ENCODE data around the gene KCNQ1. TPM values are rescaled to one million over a fixed set of nuclear protein-coding genes. Genes with fewer than 3 reads are reported as not detected.

The KCNQ1 gene
- total and polyA plus RNA-seq, 7 experiments from 2014 or later: 14.7 to 46.4 (median 36.9) TPM

DNA sequence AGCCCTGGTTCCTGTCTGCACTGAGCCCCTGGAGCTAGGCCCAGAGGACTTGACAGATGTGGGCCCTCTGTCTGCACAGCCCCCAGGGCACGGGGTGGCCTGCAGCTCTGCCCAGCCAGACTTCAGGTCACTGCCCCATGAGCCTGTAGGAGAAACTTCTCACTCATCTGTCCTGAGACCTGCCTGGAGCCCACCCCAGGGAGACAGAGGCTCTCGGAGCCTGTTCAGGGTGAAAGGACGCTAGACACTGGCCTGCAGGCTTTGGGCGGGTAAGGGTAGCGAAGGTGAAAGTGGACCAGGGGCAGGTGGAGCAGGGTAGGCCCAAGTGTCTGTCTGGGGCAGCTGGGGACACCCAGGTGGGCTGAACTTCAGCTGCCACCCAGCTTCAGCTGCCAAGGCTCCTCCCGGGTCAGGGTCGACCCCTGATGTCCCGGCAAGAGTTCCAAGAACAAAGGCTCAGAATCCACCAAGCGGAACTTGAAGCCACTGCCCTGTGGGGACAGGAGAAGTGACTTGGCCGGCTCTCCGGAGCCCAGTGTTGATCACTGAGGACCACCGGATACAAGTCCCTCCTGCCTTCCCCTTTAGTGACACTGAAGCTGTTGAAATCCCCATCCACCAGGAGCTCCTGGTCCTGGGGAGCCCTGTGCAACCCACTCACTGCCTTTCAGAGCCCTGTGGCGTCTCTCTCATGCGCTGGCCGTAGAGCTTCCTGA is 90.3 kb downstream of the KCNQ1 start:
- DNase-seq (no peak), ATAC-seq (no peak)
- Histone ChIP-seq H3K27ac (ENCODE audit: low read depth, low read length) (no peak overlapping the region), H3K27me3 (ENCODE audit: control insufficient read depth in 2 of 2, insufficient read depth in 2 of 2, low read length in 2 of 2) (no peaks in the 10 kb centered on the region), H3K9me3 (ENCODE audit: control insufficient read depth in 2 of 3, low read length in 3 of 3) (no peaks in the 10 kb centered on the region), H3K36me3 (ENCODE audit: control insufficient read depth in 2 of 3, insufficient read depth in 3 of 3, low read length in 3 of 3) (peaks cover 0 to 11% (median 0%) of the 10 kb centered on the region in 3 experiments), H3K4me1 (ENCODE audit: control insufficient read depth in 2 of 2, insufficient read depth in 2 of 2, low read length in 2 of 2) (peaks cover 4 to 15% of the 10 kb centered on the region in 2 donors), H3K4me3 (ENCODE audit: low read length) (no peak overlapping the region)
- no peaks in the 10 kb centered on the region for H3K9me3 Mint-ChIP-seq
- no peaks in the 10 kb centered on the region for H3K36me3 Mint-ChIP-seq
- ChIA-PET POLR2A (interaction anchor here (0.5 to 0.6 kb wide), 2 partner anchors 488 to 522 kb away, joined by 3 read pairs; partner anchors contain the start of gene CARS1), CTCF (interaction anchor here (0.6 to 6.8 kb wide), 7 partner anchors 97 to 561 kb away, joined by 3 to 197 read pairs (median 5); partner anchors contain the start of gene CDKN1C)
- H3K27me3 Mint-ChIP-seq: peaks cover 0 to 2% (median 0%) of the 10 kb centered on the region in 5 donors
- peaks cover 9 to 31% (median 21%) of the 10 kb centered on the region in 7 donors for H3K4me1 Mint-ChIP-seq
- no peak overlapping the region for H3K27ac Mint-ChIP-seq
- intact Hi-C loops (cut with micrococcal nuclease): loop anchor here in 1 of 2 donors (5.0 kb wide), 4 partner anchors 233 to 872 kb away; partner anchors contain the start of genes C11orf21 and TSPAN32
- H3K4me3 Mint-ChIP-seq: no peak overlapping the region

DNA sequence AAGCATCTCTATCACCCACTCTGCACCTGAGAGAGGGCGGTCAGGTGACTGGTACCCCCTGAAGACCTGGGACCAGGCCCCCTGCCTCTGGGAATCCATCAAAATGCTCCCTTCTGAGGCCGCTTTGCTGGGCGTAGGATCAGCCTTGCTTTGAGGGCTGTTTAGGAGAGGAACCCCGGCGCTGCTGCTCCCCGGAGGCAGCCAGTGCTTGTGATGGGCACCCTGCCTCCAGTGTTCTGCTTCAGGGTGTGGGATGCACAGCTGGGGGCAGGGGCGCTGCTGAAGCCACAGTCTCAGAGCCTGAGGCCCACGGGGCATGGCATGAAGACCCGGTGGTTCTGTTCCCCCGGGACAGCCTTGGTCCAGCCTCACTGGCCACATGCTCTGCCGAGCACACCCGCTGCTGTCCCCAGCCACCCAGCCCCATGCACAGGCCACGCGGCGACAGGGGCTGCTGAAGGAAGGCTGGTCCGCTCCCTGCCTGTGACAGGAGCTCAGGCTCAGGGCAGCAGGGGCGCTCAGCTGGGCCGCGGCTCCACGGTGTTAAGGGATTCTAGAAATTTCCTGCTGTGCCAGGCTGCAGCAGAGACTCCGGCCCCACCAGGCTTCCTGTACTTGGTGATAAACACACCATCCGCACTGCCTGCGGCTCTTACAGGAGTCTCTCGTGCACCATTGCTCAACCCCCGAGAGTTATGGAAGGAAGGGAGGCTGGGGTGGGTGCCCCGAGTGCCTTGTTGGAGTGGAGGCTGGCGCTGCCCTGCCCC is 91.0 kb downstream of the KCNQ1 start:
- no peak overlapping the region for H3K27ac ChIP-seq (ENCODE audit: low read depth, low read length)
- intact Hi-C loops (cut with micrococcal nuclease): no loop called here
- DNase-seq (no peak), ATAC-seq (no peak)
- ChIA-PET POLR2A (interaction anchor here (0.6 kb wide), 1 partner anchor 488 kb away, joined by 3 read pairs; no protein-coding TSS in a partner anchor), CTCF (interaction anchor here (0.6 to 6.8 kb wide), 4 partner anchors 98 to 353 kb away, joined by 3 to 197 read pairs (median 41); partner anchors contain the start of gene CDKN1C)
- H3K27ac Mint-ChIP-seq: no peak overlapping the region
- peaks cover 0 to 2% (median 0%) of the 10 kb centered on the region in 5 donors for H3K27me3 Mint-ChIP-seq
- peaks cover 0 to 11% (median 0%) of the 10 kb centered on the region in 3 experiments for H3K36me3 ChIP-seq (ENCODE audit: control insufficient read depth in 2 of 3, insufficient read depth in 3 of 3, low read length in 3 of 3)
- H3K4me1 Mint-ChIP-seq: peaks cover 9 to 36% (median 23%) of the 10 kb centered on the region in 7 donors
- H3K36me3 Mint-ChIP-seq: peaks cover 0 to 5% (median 0%) of the 10 kb centered on the region in 5 donors
- no peaks in the 10 kb centered on the region for H3K9me3 ChIP-seq (ENCODE audit: control insufficient read depth in 2 of 3, low read length in 3 of 3)
- no peak overlapping the region for H3K4me3 ChIP-seq (ENCODE audit: low read length)
- H3K27me3 ChIP-seq (ENCODE audit: control insufficient read depth in 2 of 2, insufficient read depth in 2 of 2, low read length in 2 of 2): no peaks in the 10 kb centered on the region
- H3K9me3 Mint-ChIP-seq: no peaks in the 10 kb centered on the region
- no peak overlapping the region for H3K4me3 Mint-ChIP-seq
- H3K4me1 ChIP-seq (ENCODE audit: control insufficient read depth in 2 of 2, insufficient read depth in 2 of 2, low read length in 2 of 2): peaks cover 4 to 15% of the 10 kb centered on the region in 2 donors

DNA sequence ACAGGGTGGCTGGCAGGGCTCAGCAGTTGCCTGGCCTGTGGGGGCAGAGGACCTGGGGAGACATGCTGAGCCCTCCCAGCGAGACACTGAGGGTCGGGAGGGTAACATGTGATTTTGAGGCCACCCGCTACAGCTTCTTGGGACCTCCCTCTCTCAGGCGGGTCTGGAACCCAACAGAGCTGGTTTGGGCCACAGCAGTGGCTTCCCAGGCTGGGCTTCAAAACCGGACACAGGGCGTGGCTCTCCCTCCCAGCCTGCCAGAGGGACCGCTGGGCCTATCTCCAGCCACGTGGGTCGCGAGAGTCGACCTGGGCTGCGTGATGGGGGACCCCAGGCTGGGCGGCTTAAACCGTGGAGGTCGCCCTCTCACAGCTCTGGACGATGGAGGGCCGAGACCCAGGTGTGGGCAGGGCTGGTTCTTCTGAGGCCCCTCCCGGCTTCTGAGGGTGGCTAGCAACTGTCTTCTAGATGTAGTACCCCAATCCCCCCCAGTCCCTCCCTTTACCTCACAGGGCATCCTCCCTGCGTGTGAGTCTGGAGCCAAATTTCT is 91.7 kb downstream of the KCNQ1 start:
- H3K4me3 ChIP-seq (ENCODE audit: low read length): no peak overlapping the region
- H3K9me3 ChIP-seq (ENCODE audit: control insufficient read depth in 2 of 3, low read length in 3 of 3): no peaks in the 10 kb centered on the region
- H3K9me3 Mint-ChIP-seq: no peaks in the 10 kb centered on the region
- DNase-seq (no peak), ATAC-seq (no peak)
- intact Hi-C loops (cut with micrococcal nuclease): no loop called here
- peaks cover 0 to 9% (median 0%) of the 10 kb centered on the region in 3 experiments for H3K36me3 ChIP-seq (ENCODE audit: control insufficient read depth in 2 of 3, insufficient read depth in 3 of 3, low read length in 3 of 3)
- peaks cover 4 to 15% of the 10 kb centered on the region in 2 donors for H3K4me1 ChIP-seq (ENCODE audit: control insufficient read depth in 2 of 2, insufficient read depth in 2 of 2, low read length in 2 of 2)
- no peak overlapping the region for H3K27ac Mint-ChIP-seq
- peaks cover 8 to 35% (median 24%) of the 10 kb centered on the region in 7 donors for H3K4me1 Mint-ChIP-seq
- CTCF ChIA-PET: interaction anchor here (1.3 kb wide), 1 partner anchor 351 kb away, joined by 5 read pairs; no protein-coding TSS in a partner anchor
- H3K27me3 Mint-ChIP-seq: peaks cover 0 to 2% (median 0%) of the 10 kb centered on the region in 5 donors
- POLR2A ChIA-PET: no interaction called here
- H3K27ac ChIP-seq (ENCODE audit: low read depth, low read length): no peak overlapping the region
- H3K4me3 Mint-ChIP-seq: no peak overlapping the region
- H3K36me3 Mint-ChIP-seq: peaks cover 0 to 6% (median 0%) of the 10 kb centered on the region in 5 donors
- no peaks in the 10 kb centered on the region for H3K27me3 ChIP-seq (ENCODE audit: control insufficient read depth in 2 of 2, insufficient read depth in 2 of 2, low read length in 2 of 2)

DNA sequence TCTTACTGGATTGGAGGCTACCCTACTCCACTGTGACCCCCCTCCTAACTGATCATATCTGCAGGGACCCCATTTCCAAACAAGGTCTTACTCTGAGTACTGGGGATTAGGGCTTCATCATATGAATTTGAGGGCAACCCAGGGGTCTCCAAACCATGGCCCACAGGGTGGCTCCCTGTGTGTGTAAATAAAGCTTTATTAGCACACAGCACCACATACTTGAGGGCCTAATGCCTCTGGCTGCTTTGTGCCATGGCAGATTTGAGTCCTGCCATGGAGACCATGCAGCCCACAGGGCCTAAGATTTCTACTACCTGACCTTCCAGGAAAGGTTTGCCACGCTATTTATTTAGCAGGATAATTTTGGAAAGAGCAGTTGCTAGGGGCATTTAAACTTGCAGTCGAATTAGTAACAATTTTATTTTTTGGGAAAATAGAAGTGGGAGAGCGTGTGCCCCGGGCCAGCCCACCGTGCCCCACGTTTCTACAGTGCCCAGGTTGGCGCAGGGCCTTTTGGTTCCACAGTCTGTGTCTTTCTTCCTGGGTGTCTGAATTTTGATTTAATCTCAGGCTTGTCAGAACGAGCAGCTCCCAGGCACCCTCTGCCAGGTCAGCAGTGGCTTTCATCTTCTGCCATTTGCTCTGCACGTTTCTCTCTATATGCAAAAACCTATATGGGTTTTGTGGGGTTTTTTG is 92.3 kb downstream of the KCNQ1 start:
- H3K36me3 Mint-ChIP-seq: peaks cover 0 to 6% (median 0%) of the 10 kb centered on the region in 5 donors
- H3K27ac Mint-ChIP-seq: no peak overlapping the region
- peaks cover 7 to 33% (median 21%) of the 10 kb centered on the region in 7 donors for H3K4me1 Mint-ChIP-seq
- ChIA-PET POLR2A (no interaction called here), CTCF (interaction anchor here (1.0 to 1.3 kb wide), 2 partner anchors 350 to 356 kb away, joined by 4 to 5 read pairs; no protein-coding TSS in a partner anchor)
- DNase-seq (no peak), ATAC-seq (no peak)
- H3K9me3 ChIP-seq (ENCODE audit: control insufficient read depth in 2 of 3, low read length in 3 of 3): no peaks in the 10 kb centered on the region
- peaks cover 4 to 15% of the 10 kb centered on the region in 2 donors for H3K4me1 ChIP-seq (ENCODE audit: control insufficient read depth in 2 of 2, insufficient read depth in 2 of 2, low read length in 2 of 2)
- H3K9me3 Mint-ChIP-seq: no peaks in the 10 kb centered on the region
- H3K27ac ChIP-seq (ENCODE audit: low read depth, low read length): no peak overlapping the region
- intact Hi-C loops (cut with micrococcal nuclease): no loop called here
- H3K36me3 ChIP-seq (ENCODE audit: control insufficient read depth in 2 of 3, insufficient read depth in 3 of 3, low read length in 3 of 3): peaks cover 0 to 9% (median 0%) of the 10 kb centered on the region in 3 experiments
- H3K27me3 ChIP-seq (ENCODE audit: control insufficient read depth in 2 of 2, insufficient read depth in 2 of 2, low read length in 2 of 2): no peaks in the 10 kb centered on the region
- no peak overlapping the region for H3K4me3 Mint-ChIP-seq
- no peak overlapping the region for H3K4me3 ChIP-seq (ENCODE audit: low read length)
- peaks cover 0 to 2% (median 0%) of the 10 kb centered on the region in 5 donors for H3K27me3 Mint-ChIP-seq

DNA sequence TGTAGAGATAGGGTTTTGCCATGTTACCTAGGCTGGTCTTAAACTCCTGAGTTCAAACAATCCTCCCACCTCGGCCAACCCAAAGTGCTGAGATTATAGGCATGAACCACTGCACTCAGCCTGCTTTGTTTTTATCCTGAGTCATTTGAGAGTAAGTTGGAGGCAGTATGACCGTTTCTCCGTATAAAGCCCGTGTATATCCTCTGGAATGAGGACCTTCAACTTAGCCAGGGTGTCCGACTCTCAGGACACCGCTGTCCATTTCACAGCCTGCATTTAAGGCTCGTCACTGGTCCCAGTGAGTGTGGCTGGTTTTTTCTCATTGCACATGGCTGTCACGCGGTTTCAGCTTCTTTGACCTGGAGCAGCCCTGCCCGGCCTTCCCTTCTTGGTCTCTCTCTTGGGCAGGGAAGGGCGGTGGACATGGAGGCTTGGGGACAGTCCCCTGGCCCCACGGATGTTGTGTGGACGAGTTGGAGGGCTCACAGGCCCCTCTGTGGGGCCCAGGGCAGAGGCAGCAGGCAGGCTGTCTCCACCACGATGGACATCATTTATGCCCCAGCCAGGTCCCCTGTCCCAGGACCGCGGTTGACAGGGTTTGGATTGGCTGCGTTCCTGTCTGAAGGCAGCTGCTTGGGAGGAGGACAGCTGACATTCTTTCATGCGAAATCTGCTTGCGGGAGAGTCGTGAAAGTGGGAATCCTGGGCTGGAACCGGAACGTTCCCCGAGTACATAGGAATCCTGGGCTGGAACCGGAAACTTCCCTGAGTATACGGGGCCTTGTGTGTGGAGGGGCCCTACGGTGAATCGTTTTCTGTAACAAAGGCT is 93.3 kb downstream of the KCNQ1 start:
- Histone ChIP-seq H3K4me3 (ENCODE audit: low read length) (no peak overlapping the region), H3K27ac (ENCODE audit: low read depth, low read length) (no peak overlapping the region), H3K36me3 (ENCODE audit: control insufficient read depth in 2 of 3, insufficient read depth in 3 of 3, low read length in 3 of 3) (peaks cover 0 to 9% (median 0%) of the 10 kb centered on the region in 3 experiments), H3K4me1 (ENCODE audit: control insufficient read depth in 2 of 2, insufficient read depth in 2 of 2, low read length in 2 of 2) (peaks cover 2 to 6% of the 10 kb centered on the region in 2 donors), H3K27me3 (ENCODE audit: control insufficient read depth in 2 of 2, insufficient read depth in 2 of 2, low read length in 2 of 2) (no peaks in the 10 kb centered on the region), H3K9me3 (ENCODE audit: control insufficient read depth in 2 of 3, low read length in 3 of 3) (no peaks in the 10 kb centered on the region)
- no peak overlapping the region for H3K27ac Mint-ChIP-seq
- peaks cover 5 to 34% (median 18%) of the 10 kb centered on the region in 7 donors for H3K4me1 Mint-ChIP-seq
- ATAC-seq (no peak), DNase-seq (no peak)
- no peak overlapping the region for H3K4me3 Mint-ChIP-seq
- peaks cover 0 to 6% (median 0%) of the 10 kb centered on the region in 5 donors for H3K36me3 Mint-ChIP-seq
- no peaks in the 10 kb centered on the region for H3K27me3 Mint-ChIP-seq
- no peaks in the 10 kb centered on the region for H3K9me3 Mint-ChIP-seq
- intact Hi-C loops (cut with micrococcal nuclease): no loop called here
- POLR2A ChIA-PET: no interaction called here
- CTCF ChIA-PET: interaction anchor here (1.0 kb wide), 1 partner anchor 355 kb away, joined by 4 read pairs; no protein-coding TSS in a partner anchor

All from naive thymus-derived CD4-positive, alpha-beta T cell (primary cell).